NCI-H1092 treated with DMSO at 0.1 percent for 48 hours (cell line): ENCODE data around the gene EGLN1.

ENCODE experiments used
- DNase-seq: peaks from one replicate; lab custom pipeline; 2025; lab: John Stamatoyannopoulos, UW

The EGLN1 gene

DNA sequence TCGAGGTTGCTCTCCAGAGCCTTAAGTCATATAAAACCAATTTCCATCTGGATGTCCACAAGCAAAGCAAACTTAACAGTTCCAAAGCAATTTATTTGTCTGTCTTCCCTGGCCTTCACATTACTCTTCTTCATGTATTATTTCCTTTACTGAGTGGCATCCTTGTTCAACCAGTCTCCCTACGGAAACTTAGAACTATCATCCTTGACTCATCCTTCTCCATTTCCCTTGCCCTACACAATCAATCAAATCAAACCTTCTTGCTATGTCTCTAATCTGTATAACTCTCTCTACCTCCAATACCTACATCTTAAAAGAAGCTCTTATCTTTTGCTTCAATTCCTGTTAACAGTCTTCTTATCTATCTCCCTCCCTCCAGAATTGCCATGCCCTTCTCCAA is 25.4 kb downstream of the EGLN1 start:
- DNase-seq: no peak

DNA sequence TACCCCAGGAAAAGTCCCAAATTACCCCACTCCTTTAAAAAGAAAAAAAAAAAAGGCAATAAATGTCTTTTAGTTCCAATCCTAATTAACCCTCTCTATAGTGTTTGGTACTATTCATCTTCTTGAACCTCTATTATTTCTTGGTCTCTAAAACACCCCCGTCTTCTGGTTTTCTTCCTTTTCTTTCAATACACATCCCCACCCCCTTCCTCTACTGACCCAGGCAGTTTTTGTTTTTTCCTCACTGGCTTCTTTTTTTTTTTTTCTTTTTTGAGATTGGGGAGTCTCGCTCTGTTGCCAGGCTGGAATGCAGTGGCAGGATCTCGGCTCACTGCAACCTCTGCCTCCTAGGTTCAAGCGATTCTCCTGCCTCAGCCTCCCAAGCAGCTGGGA is 26.1 kb downstream of the EGLN1 start:
- DNase-seq: no peak

DNA sequence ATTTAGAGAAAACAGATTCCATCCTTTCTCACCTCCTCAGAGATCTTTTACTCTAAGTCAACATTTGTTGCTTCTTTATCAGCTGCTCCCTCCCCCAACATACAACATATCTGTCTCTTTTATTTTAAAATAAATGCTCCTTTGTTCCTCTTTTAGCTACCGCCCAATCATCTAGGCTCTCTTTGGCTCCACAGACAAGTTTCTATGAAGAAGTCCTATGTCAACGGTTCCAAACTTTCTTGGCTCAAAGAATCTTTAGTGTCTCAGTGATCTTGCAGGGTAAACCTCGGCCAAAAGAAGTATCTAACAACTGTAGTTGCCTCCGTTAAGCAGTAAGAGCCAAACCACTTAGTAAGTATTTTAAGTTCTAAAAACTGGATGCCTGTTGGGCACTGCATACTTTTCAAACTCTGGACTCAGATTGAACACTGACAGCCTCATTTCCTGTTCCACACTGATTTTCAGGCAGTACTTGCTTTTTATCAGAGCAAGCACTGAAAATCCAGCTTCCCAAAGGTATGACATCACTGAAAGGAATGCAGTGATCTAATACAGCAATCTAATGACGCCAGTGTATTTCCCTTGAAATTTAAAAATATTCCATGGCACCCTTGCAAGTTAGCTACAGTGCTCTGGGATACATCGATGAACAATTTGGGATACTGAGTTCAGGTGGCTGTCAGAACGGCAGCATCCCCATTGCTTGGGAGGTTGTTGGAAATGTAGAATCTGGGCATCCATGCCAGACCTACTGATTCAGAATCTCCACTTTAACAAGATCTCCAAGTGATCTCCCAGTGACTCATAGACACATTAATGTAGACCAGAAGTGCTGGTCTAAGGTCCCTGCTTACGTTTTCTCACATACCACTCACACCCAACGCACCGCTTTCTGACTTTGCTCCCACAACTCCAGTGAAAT is 26.8 kb downstream of the EGLN1 start:
- DNase-seq: no peak

DNA sequence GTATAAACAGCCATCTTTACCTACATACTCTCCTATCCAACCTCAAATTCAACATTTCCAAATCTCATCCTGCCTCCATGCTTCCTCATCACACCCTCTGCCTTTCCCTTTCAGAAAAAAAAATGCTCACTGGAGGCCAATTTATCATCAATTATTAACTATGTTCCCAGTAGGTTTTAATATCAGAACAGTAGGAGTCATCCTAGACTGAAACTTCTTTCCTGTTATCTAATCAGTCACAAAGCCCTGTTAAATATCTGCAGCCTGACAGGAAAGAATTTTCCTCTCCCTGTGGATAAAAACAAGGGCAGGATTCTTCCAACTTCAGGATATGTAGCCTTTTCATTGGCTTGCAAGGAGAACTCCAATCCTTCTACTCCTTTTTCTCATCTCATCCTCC is 28.4 kb downstream of the EGLN1 start:
- DNase-seq: no peak

DNA sequence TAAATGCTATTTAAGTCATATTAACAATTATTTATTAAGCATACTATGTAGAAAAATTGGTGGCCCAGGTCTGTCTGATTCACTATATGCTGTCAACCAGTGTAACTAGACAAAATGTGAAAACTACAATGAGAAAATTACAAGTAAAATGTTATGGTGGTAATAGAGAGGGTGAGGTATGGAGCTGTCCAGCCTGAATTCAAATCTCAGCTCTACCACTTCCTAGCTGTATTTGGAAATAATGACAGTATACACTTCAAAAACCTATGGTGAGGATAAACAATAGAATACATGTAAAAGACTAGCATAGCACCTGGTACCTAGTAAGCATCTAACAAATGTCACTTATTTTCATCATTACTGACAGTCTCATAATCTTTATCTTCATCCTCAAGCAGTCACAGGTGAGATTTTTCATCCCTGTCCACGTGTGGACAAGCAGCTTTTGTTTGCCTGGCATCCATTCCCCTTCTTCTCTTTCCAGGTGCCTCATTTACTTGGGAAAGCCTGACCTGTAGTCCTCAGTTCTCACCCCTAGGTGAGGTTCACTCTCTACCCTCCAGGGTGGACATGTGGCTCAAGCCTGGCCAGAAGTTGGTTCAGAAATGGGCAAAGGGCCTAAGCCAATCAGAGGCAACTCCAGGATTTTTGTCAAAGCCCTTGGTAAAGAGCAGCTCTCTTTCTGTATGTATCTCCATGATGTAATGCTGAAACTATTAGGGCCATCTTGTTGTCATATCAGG is 29.5 kb downstream of the EGLN1 start:
- DNase-seq: no peak

DNA sequence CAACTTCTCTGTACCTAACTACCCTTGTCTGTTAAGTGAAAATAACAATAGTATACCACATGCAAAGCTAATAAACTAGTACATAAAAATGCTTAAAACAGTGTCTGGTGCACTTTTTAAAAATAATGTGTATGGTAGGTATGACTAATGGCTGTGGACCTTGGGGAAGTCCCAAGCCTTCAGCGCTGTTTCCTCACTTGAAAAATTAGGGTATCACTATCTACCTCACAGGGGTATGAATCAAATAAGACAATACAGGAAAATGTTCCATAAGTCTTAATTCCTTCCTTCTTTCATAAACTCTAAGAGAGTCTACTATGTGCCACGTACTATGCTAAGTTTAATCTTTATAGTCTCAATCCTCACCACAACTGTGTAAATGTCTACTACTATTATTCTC is 32.0 kb downstream of the EGLN1 start:
- no peak for DNase-seq

DNA sequence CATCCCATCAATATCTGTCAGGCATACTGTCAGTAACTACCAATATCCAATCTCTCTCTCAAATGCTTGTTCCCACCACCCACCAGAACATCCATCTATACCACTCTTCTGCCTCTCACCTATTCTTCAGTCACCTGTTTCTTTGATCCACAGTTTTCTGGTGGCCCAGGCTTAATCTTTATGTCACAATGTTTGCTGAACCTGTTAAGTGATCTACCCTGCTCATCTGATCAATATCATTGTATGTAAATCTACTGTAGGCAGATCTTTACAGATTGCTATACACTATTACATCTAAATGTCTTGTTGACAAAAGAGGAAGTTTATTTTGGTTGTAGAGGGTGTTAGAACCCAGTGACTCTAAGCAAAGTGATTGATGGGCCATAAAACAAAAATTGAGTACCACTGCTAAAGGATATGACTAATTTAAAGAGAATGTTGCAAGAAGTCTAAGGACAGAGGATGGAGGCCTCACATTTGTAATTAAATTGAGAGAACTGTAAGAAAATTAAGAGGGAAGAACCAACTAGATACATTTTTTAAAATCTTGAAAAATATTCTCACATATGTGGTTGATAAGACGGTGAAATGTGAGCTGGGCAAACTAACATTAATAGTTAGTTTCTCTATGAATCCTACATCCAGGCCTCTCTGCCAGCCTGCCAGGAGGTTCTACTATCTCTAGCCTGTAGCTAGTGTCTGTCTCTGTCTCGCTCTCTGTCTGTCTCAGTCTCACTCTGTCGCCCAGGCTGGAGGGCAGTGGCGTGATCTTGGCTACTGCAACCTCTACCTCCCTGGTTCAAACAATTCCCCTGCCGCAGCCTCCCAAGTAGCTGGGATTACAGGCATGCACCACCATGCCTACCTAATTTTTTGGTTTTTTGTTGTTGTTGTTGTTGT is 34.1 kb downstream of the EGLN1 start:
- DNase-seq: no peak

DNA sequence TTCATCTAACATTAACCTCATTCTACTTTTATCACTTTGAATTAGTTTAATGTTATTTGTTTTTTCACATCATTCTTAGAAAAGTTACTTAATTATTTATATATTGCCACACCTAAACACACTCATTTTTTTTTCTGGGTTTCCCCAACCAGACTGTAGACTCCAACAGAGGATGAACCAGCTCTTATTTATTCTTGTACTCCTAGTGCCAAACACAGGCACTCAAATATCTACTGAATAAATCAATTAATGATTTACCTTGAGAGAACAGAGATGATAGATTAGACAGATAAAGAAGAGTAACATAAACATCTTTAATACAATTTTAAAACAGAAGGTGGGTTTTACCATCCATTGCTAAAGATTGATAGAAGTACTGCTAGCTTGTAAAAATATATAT is 35.6 kb downstream of the EGLN1 start:
- no peak for DNase-seq

DNA sequence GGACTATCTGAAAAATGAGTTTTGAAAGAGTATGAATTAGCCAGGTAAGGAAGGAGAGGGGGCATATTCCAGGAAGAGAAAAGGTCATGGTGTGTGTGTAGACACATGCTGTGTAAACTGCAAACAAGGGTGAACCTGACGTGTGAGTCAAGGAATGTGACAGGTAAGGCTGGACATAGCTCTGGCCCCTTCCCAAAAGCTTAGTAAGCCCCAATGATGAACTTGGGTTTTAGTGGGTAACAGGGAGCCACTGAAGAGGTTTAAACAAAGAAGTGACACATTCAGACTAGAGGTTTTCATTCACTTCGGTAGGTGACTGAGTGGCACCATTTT is 36.7 kb downstream of the EGLN1 start:
- DNase-seq: no peak

DNA sequence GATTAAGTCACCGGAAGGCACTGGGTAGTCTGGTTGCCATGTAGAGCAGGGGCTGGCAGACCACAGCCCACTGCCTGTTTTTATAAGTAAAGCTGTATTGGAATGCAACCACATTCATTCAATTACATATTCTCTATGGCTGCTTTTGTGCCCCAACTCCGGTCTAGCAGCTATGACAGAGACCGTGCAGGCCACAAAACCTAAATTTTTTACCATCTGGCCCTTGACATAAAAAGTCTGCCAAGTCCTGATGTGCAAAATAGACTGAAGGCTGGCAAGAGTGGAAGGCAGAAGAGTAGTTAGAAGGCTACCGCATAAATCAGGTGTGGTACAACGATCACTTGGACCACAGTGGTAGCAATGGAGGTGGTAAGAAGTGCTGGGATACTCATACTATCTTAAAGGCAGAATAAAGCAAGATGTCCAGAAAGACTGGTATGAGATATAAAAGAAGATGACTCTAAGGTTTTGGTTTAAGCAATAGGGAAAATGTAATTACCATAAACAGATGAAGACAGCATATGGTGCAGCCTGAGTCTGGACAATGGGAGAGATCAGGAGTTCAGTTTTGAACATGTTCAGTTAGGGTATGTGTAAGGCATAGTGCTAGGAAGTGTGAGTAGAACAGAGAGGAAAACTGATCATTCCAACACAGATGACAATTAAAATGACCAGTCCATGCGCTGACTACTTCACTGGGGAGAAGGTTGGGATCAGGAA is 37.2 kb downstream of the EGLN1 start:
- DNase-seq: no peak

DNA sequence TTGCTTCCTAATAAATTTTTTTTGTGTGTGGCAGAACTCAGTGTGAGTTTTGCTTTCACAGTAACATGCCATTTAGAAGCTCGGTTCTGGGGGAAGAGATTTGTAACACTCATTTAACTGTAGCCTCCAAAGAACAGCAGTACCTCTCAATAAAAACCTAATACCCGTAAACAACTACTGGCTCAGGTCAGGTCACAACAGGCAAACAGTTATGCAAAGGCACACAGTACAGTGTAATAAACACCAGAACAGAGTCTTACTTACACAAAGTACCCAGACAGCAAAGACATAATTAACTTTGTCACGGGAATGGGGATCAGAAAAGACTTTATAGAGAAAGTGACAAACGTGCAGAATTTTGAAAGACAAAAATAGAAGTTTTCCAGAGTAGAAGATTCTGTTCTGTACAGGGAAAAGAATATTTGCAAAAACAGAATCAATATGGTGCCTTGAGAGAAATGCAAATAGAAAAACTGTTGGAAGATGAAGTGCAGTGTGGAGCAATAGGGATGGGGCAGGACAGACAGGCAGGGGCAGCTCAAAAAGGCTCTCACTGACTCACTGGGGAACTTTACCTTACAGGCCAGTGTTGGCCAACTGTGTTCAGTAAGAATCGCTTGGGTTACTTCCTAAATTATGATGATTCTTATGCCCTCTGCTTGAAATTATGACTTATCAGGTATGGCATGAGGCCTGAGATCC is 38.8 kb downstream of the EGLN1 start:
- no peak for DNase-seq

DNA sequence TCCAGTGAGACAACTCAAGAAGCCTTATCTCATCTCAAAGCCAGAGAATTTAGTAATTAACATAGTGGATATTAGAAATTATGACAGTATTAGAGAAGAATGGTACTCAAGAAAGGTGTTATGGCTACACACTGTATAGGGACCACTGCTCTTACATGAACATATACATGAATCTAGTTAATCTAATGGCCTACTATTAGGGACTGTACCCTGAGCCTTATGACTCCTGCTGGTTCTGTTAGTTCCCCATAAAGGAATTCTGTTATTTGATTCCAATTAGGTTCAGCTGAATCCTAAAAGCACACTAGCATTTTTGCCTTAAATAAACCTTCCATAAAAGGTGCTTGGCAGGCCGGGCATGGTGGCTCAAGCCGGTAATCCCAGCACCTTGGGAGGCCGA is 39.7 kb downstream of the EGLN1 start:
- no peak for DNase-seq

DNA sequence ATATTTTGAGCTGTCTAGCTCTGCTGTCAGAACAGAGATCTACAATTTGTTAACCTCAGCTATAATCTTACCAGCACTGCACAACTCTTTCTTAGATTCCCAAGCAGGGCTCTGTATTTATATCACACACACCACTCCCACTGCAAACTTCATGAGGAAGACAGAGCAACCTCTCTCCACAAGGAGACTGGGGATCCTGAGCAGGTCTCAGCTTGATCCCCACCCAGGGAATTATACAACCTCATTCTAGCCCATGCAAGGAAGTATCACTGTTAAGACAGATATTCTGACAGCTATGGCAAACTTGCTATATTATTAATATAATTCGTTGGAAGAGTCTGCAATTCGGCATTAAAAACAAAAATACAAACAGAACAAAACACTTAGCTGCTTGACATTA is 40.4 kb downstream of the EGLN1 start:
- DNase-seq: no peak

DNA sequence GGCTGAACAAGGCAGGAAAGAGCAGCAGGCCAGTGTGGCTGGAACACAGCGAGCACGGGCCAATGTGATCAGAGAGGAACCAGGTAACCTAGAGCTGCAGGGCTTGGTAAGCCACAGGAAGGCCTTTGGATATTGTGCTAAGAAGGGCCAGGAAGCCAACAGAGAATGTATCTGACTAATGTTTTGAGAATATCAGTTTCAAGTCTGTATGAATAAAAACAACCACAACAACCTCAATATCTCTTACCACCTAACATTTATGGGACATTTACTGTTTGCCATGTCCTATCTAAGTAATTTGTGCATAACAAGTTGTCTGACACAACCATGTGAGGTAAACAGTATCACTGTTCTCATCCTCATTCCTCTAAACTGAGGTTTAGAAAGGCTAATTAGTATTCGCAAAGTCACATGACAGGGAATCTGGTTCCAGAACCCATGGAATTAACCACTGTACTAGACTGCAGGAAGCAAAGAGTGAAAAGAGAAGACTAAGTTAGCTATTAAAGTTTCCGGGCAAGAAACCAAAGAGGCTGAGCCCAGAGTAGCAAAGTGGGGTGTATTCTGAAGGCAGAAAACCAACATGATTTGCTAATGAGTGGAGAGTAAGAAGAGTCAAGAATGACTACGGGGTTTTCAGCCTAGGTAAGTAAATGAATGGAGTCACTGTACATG is 45.1 kb downstream of the EGLN1 start:
- no peak for DNase-seq

DNA sequence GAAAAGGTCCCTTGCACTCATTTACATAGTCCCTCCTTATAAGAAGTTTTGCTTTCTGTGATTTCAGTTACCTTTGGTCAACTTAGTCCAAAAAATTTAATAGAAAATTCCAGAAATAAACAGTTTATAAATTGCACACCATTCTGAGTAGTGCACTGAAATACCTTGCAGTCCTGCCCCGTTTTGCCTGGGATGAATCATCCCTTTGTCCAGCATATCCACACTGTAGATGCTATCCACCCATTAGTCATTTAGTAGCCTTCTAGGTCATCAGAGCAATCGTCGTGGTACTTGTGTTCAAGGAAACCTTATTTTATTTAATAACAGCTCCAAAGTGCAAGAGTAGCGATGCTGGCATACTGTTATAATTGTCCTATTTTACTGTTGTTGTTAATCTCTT is 46.0 kb downstream of the EGLN1 start:
- DNase-seq: no peak

DNA sequence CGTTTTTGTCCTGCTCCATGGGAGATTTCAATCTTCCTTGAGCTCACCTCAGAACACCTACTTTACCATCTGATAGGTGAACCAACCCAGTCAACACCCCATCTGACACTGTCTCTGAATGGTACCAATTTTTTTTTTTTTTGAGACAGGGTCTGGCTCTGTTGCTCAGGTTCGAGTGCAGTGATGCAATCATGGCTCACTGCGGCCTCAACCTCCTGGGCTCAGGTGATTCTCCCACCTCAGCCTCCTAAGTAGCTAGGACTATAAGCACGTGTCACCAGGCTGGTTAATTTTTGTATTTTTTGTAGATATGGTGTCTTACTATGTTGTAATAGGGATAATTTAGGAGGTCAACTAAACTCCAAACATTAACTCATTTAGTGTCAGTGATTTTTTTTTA is 47.7 kb downstream of the EGLN1 start:
- DNase-seq: no peak

DNA sequence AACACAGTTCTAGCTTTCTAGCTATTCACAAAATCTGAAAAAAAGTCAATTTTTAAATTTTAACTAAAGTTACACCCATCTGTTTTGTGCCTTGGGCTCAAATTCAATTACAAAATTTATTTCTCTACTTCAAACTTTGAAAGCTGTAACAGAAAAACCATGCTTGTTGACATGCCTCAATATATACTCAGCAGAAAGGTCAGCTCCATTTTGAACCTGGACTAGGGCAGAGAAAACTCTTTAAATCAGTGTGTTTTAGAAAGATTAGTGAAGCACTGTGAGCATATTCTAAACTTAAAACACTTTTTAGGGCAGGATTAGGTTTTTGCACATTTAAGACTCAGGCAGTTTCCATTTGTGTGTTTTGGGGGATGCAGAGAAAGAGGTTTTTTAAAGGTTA is 49.6 kb downstream of the EGLN1 start:
- no peak for DNase-seq

DNA sequence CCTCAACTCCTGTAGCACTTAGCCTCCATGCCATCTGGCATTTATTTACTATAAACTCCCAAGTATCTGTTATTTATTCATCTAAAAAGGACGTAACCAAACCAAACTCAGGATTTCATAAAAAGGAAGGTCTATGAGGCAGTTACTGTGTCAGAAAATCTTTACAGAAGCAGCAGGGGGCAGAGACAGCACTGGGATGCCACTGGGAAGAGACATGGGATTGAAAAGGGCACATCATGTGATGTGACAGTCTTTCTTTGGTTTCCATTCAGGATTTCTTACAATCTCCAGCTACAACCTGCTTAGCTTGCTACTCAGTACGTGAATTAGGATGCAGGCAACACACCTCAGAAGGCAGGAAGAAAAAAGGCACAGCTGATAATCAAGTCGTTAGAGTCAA is 52.8 kb downstream of the EGLN1 start:
- DNase-seq: no peak

DNA sequence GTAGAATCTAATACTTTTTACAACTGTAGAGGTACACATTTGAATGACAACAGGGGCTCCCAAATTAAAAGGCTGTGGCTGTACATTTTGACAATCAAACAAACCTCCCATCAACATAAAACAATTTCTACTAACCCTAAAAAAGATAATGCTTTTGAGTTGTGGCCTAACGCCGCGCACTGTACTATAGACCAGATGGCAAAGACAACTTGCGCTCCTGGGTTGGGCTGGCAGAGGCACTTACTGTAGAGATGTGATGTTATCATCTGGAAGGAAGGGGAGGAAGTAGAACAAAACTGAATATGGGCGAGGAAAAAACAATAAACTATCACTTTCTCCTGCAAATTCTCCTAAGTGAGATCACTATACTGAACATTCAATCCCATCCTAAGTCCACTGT is 57.9 kb downstream of the EGLN1 start:
- no peak for DNase-seq

DNA sequence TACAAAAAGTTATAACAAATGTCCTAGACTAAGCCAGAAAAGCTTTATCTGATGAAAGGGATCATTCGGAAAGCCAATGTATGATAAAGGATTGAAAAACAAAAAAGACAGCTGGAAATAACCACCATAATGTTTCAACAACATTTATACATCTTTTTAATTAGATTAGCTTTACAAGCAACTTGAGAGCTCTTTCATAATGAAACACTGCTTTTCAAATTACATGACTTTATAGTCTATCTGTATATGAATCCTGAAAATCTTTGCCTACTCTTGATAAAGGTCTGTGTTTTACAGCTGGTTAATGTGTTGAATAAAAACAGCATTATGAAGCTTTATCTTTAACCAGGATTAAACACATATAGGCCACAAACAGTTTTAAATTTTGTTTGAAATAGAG is 58.5 kb downstream of the EGLN1 start:
- no peak for DNase-seq

DNA sequence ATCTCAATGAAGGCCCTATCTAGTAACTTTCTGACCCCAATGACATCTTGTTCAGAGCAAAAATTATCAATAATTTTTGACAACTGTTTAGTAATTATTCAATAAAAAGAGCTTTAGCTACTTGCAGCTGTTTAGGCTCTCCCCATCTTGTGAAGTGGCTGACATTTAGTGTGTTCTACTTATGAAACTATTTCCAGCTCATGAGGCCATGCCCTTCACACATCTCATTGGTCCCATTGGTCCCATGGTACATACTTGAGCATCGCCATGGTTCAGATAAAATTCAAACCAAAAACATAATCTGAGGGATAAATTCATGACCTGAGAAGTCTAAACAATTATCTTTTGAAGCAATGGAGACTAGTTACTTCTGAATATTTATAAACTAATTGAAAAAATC is 59.8 kb downstream of the EGLN1 start:
- DNase-seq: no peak
